Fibroblast of pulmonary artery (primary cell): ENCODE measurements around the gene TK2.

Source experiments
- DNase-seq: peaks from one replicate; pipeline ENCODE4 v3.0.0-alpha.2; 2010; ENCODE audit warnings: low read depth
- H3K4me3 ChIP-seq: replicated peaks from 2 replicates; pipeline ENCODE4 v1.5.1; 2011; ENCODE audit warnings: low read depth, mild to moderate bottlenecking, control low read depth, low read length, moderate library complexity
- CTCF ChIP-seq: IDR thresholded peaks from 2 replicates; pipeline ENCODE4 v1.5.1; 2011; ENCODE audit warnings: mild to moderate bottlenecking, control low read depth, low read length, inconsistent platforms; ENCODE audit errors: missing control alignments

The TK2 gene

GRCh38 chr16:66473051-66473571 lies 76.8 kb downstream of the TK2 start:
- H3K4me3 ChIP-seq: no peak overlapping the region
- TF ChIP-seq CTCF: no peak
- no peak for DNase-seq

GRCh38 chr16:66471716-66472393 lies 78.1 kb downstream of the TK2 start:
- H3K4me3 ChIP-seq: no peak overlapping the region
- DNase-seq: no peak
- TF ChIP-seq CTCF: no peak

GRCh38 chr16:66471264-66471663 lies 78.7 kb downstream of the TK2 start:
- no peak for DNase-seq
- H3K4me3 ChIP-seq: no peak overlapping the region
- no peak for TF ChIP-seq CTCF

- no peak overlapping the region for H3K4me3 ChIP-seq
- no peak for DNase-seq
- no peak for TF ChIP-seq CTCF
Measured at GRCh38 chr16:66470556-66470955, 79.4 kb downstream of the TK2 start.

- DNase-seq: no peak
- no peak for TF ChIP-seq CTCF
- H3K4me3 ChIP-seq: no peak overlapping the region
Measured at GRCh38 chr16:66469947-66470546, 79.9 kb downstream of the TK2 start.

- no peak overlapping the region for H3K4me3 ChIP-seq
- no peak for TF ChIP-seq CTCF
- DNase-seq: no peak
Measured at GRCh38 chr16:66469291-66469946, 80.5 kb downstream of the TK2 start.
